Mesendoderm (in vitro differentiated cells): ENCODE data around the gene ARF1.

Experiments
- DNase-seq: peaks from one replicate; pipeline ENCODE4 v3.0.0; 2013
- H2AK5ac ChIP-seq: 2 replicates; pipeline ENCODE4 v1.6.1; 2013; ENCODE audit warnings: low read length, inconsistent platforms
- H2BK120ac ChIP-seq: 2 replicates; pipeline ENCODE4 v1.6.1; 2013; ENCODE audit warnings: low read depth, mild to moderate bottlenecking, low read length, moderate library complexity, mixed read lengths
- H2BK15ac ChIP-seq: replicated peaks from 2 replicates; pipeline ENCODE4 v1.6.1; 2013; ENCODE audit warnings: low read depth, mild to moderate bottlenecking, moderate library complexity
- H2BK5ac ChIP-seq: 2 replicates; pipeline ENCODE4 v1.6.1; 2013; ENCODE audit warnings: low read length, inconsistent platforms
- H3K18ac ChIP-seq: 2 replicates; pipeline ENCODE4 v1.6.1; 2013; ENCODE audit warnings: mild to moderate bottlenecking, low read length, mixed read lengths
- H3K23ac ChIP-seq: one replicate; pipeline ENCODE4 v1.6.1; 2013; ENCODE audit warnings: low read length
- H3K27ac ChIP-seq: 2 replicates; pipeline ENCODE4 v1.5.1; 2013; ENCODE audit warnings: low read depth, mild to moderate bottlenecking, inconsistent platforms, low read length, moderate library complexity
- H3K27me3 ChIP-seq: 2 replicates; pipeline ENCODE4 v1.6.1; 2013; ENCODE audit warnings: low read length, control low read depth, mild to moderate bottlenecking, inconsistent platforms; ENCODE audit not compliant: insufficient read depth, poor library complexity
- H3K36me3 ChIP-seq: 2 replicates; pipeline ENCODE4 v1.6.1; 2013; ENCODE audit warnings: low read length, inconsistent platforms; ENCODE audit not compliant: control insufficient read depth, insufficient read depth
- H3K4ac ChIP-seq: one replicate; pipeline ENCODE4 v1.6.1; 2013; ENCODE audit warnings: low read depth, mild to moderate bottlenecking, low read length, moderate library complexity
- H3K4me1 ChIP-seq: 2 replicates; pipeline ENCODE4 v1.6.1; 2013; ENCODE audit warnings: low read depth, low read length, inconsistent platforms; ENCODE audit not compliant: control insufficient read depth
- H3K4me2 ChIP-seq: 2 replicates; pipeline ENCODE4 v1.6.1; 2013; ENCODE audit warnings: low read length
- H3K4me3 ChIP-seq: 2 replicates; pipeline ENCODE4 v1.5.1; 2013; ENCODE audit warnings: mild to moderate bottlenecking, low read length
- H3K56ac ChIP-seq: one replicate; pipeline ENCODE4 v1.6.1; 2013; ENCODE audit warnings: low read length
- H3K79me1 ChIP-seq: 2 replicates; pipeline ENCODE4 v1.6.1; 2013; ENCODE audit warnings: low read length, inconsistent platforms
- H3K79me2 ChIP-seq: 2 replicates; pipeline ENCODE4 v1.6.1; 2013; ENCODE audit warnings: mild to moderate bottlenecking, low read length; ENCODE audit not compliant: control insufficient read depth, insufficient read depth
- H3K9ac ChIP-seq: 2 replicates; pipeline ENCODE4 v1.6.1; 2013; ENCODE audit warnings: low read length, inconsistent platforms
- H4K5ac ChIP-seq: one replicate; pipeline ENCODE4 v1.6.1; 2013; ENCODE audit warnings: low read length
- H4K8ac ChIP-seq: one replicate; pipeline ENCODE4 v1.6.1; 2013; ENCODE audit warnings: low read depth, mild to moderate bottlenecking, control low read depth, low read length, moderate library complexity
- WGBS: extraction: QIAGEN DNeasy Blood & Tissue Kit; methylation state at CpG from one replicate; pipeline ENCODE4 v1.1.7; 2013; ENCODE audit warnings: low lambda C conversion rate, missing lambda C conversion rate; ENCODE audit not compliant: insufficient coverage; ENCODE audit errors: extremely low coverage; 5-methylcytosine and 5-hydroxymethylcytosine counted together

Gene ARF1

GRCh38 chr1:228095161-228095560, 12.7 kb downstream of the ARF1 start:
- Histone ChIP-seq H3K79me2 (peaks cover 74% of the 10 kb centered on the region), H4K5ac (no peak overlapping the region), H3K23ac (no peak overlapping the region), H2BK15ac (no peak overlapping the region), H2AK5ac (no peak overlapping the region), H3K9ac (no peak overlapping the region), H3K79me1 (peaks cover 15% of the 10 kb centered on the region), H3K36me3 (peaks cover 6% of the 10 kb centered on the region), H3K4me2 (no peak overlapping the region), H3K4me1 (no peaks in the 10 kb centered on the region), H3K4me3 (no peak overlapping the region), H3K27ac (no peak overlapping the region), H3K27me3 (no peaks in the 10 kb centered on the region), H3K18ac (no peak overlapping the region), H2BK120ac (no peak overlapping the region), H4K8ac (no peak overlapping the region), H3K4ac (no peak overlapping the region), H2BK5ac (no peak overlapping the region), H3K56ac (no peak overlapping the region)
- no CpG with 5 or more reads among the region's 4 CpGs for WGBS
- no peak for DNase-seq

- Histone ChIP-seq H3K4me2 (no peak overlapping the region), H3K79me1 (peaks cover 15% of the 10 kb centered on the region), H3K4me3 (no peak overlapping the region), H3K27ac (no peak overlapping the region), H4K8ac (no peak overlapping the region), H3K23ac (no peak overlapping the region), H2BK15ac (no peak overlapping the region), H3K4me1 (no peaks in the 10 kb centered on the region), H3K56ac (no peak overlapping the region), H3K9ac (no peak overlapping the region), H3K4ac (no peak overlapping the region), H3K27me3 (no peaks in the 10 kb centered on the region), H3K18ac (no peak overlapping the region), H2AK5ac (no peak overlapping the region), H2BK5ac (no peak overlapping the region), H2BK120ac (no peak overlapping the region), H3K79me2 (peaks cover 66% of the 10 kb centered on the region), H3K36me3 (peaks cover 6% of the 10 kb centered on the region), H4K5ac (no peak overlapping the region)
- no CpG with 5 or more reads among the region's 8 CpGs for WGBS
- no peak for DNase-seq
Measured at GRCh38 chr1:228095938-228096337, 13.4 kb downstream of the ARF1 start.

GRCh38 chr1:228096416-228097332, 14.2 kb downstream of the ARF1 start:
- H3K27me3 ChIP-seq: no peaks in the 10 kb centered on the region
- no peak overlapping the region for H2BK15ac ChIP-seq
- no peak overlapping the region for H3K9ac ChIP-seq
- H2BK120ac ChIP-seq: no peak overlapping the region
- H2BK5ac ChIP-seq: no peak overlapping the region
- no peak overlapping the region for H2AK5ac ChIP-seq
- no peak overlapping the region for H3K4ac ChIP-seq
- WGBS: no CpG with 5 or more reads among the region's 13 CpGs
- H3K36me3 ChIP-seq: peaks cover 6% of the 10 kb centered on the region
- no peak overlapping the region for H3K23ac ChIP-seq
- H3K56ac ChIP-seq: no peak overlapping the region
- H3K27ac ChIP-seq: no peak overlapping the region
- DNase-seq: no peak
- no peak overlapping the region for H4K5ac ChIP-seq
- H3K79me2 ChIP-seq: peaks cover 59% of the 10 kb centered on the region
- no peak overlapping the region for H3K4me2 ChIP-seq
- no peak overlapping the region for H4K8ac ChIP-seq
- no peak overlapping the region for H3K18ac ChIP-seq
- H3K79me1 ChIP-seq: peaks cover 15% of the 10 kb centered on the region
- no peak overlapping the region for H3K4me3 ChIP-seq
- no peaks in the 10 kb centered on the region for H3K4me1 ChIP-seq

GRCh38 chr1:228097333-228098081, 15.0 kb downstream of the ARF1 start:
- Histone ChIP-seq H3K27me3 (no peaks in the 10 kb centered on the region), H3K18ac (no peak overlapping the region), H2AK5ac (no peak overlapping the region), H3K79me2 (peaks cover 50% of the 10 kb centered on the region), H4K5ac (no peak overlapping the region), H3K4me1 (no peaks in the 10 kb centered on the region), H2BK5ac (no peak overlapping the region), H3K56ac (no peak overlapping the region), H2BK120ac (no peak overlapping the region), H3K79me1 (peaks cover 14% of the 10 kb centered on the region), H3K27ac (no peak overlapping the region), H2BK15ac (no peak overlapping the region), H4K8ac (no peak overlapping the region), H3K9ac (no peak overlapping the region), H3K4me2 (no peak overlapping the region), H3K36me3 (peaks cover 6% of the 10 kb centered on the region), H3K4me3 (no peak overlapping the region), H3K4ac (no peak overlapping the region), H3K23ac (no peak overlapping the region)
- no peak for DNase-seq
- no CpG with 5 or more reads among the region's 34 CpGs for WGBS

GRCh38 chr1:228098323-228098931, 15.9 kb downstream of the ARF1 start:
- H3K56ac ChIP-seq: no peak overlapping the region
- no CpG with 5 or more reads among the region's 28 CpGs for WGBS
- H2BK15ac ChIP-seq: no peak overlapping the region
- H3K36me3 ChIP-seq: peaks cover 3% of the 10 kb centered on the region
- no peak overlapping the region for H3K18ac ChIP-seq
- no peak for DNase-seq
- H3K79me1 ChIP-seq: peaks cover 13% of the 10 kb centered on the region
- no peak overlapping the region for H4K8ac ChIP-seq
- no peaks in the 10 kb centered on the region for H3K27me3 ChIP-seq
- no peak overlapping the region for H3K9ac ChIP-seq
- peaks cover 41% of the 10 kb centered on the region for H3K79me2 ChIP-seq
- H3K4me3 ChIP-seq: no peak overlapping the region
- no peak overlapping the region for H3K23ac ChIP-seq
- H2BK120ac ChIP-seq: no peak overlapping the region
- H2BK5ac ChIP-seq: no peak overlapping the region
- no peak overlapping the region for H4K5ac ChIP-seq
- H3K4me1 ChIP-seq: no peaks in the 10 kb centered on the region
- H3K27ac ChIP-seq: no peak overlapping the region
- H3K4ac ChIP-seq: no peak overlapping the region
- H3K4me2 ChIP-seq: no peak overlapping the region
- H2AK5ac ChIP-seq: no peak overlapping the region
